H1 (cell line): ENCODE data around the gene WWC2. TPM values are rescaled to one million over a fixed set of nuclear protein-coding genes. Genes with fewer than 3 reads are reported as not detected.

ENCODE experiments used
- CBX5 ChIP-seq: fragments of 300-800, 300-1000 bp; sonication (generic); IDR thresholded peaks from 2 replicates; pipeline ENCODE4 v1.7.1; 2016; ENCODE audit warnings: antibody characterized with exemption, low read length, low read depth
- CHD7 ChIP-seq: fragments of 300-600 bp; sonication (generic); IDR thresholded peaks from 2 replicates; pipeline ENCODE4 v1.7.1; 2012; ENCODE audit warnings: low read length, moderate library complexity, mild to moderate bottlenecking, inconsistent platforms; ENCODE audit not compliant: insufficient replicate concordance
- NRF1 ChIP-seq: IDR thresholded peaks from 2 replicates; pipeline ENCODE4 v1.6.1; 2011; ENCODE audit warnings: mild to moderate bottlenecking, low read depth, low read length, improper control_type of control experiment
- POLR2A ChIP-seq, 2 experiments: IDR thresholded peaks; 1 replicate in 1 of 2; 2 replicates in 1 of 2; pipeline ENCODE4 v1.6.1; 2011; ENCODE audit warnings: low read depth in 2 of 2, low read length in 2 of 2, mild to moderate bottlenecking in 2 of 2; ENCODE audit errors: control extremely low read depth in 1 of 2
- TAF7 ChIP-seq: optimal IDR thresholded peaks from 2 replicates; pipeline ENCODE3; 2011; ENCODE audit warnings: low read depth, mild to moderate bottlenecking, inconsistent platforms, low read length, moderate library complexity, borderline replicate concordance
- TCF12 ChIP-seq: IDR thresholded peaks from 2 replicates; pipeline ENCODE4 v1.6.1; 2011; ENCODE audit warnings: low read depth, mild to moderate bottlenecking, low read length
- polyA plus RNA-seq, 7 experiments: library from polyadenylated mRNA; depleted of rRNA in 3 of 7; stranded (reverse) in 5 of 7; unstranded in 2 of 7; fragments of >200 nt in 5 of 7; fragments of 200-250 nt in 2 of 7; gene quantifications; 1 replicate in 5 of 7; 2 replicates in 1 of 7; 4 replicates in 1 of 7; pipeline versions ENCODE4 v1.2.1 to v1.2.3, GENCODE V29; 2011 to 2013; ENCODE audit warnings: missing spikeins in 2 of 7, mixed read lengths in 2 of 7
- total RNA-seq: library from RNA; stranded (reverse); fragmentation: NEBNext Ultra II Directional; extraction: Animal tissue kit (Norgen Biotek cat#: 25700); gene quantifications from 2 replicates; pipeline ENCODE4 v1.2.1, GENCODE V29; 2021

WWC2 gene
- total and polyA plus RNA-seq, 2 of the 8 experiments (the other 6 are each of a cell fraction or from before 2014, with no cell fraction given), result 17.6 to 135 TPM

- TF ChIP-seq CHD7 (no peak), NRF1 (no peak), POLR2A (IDR thresholded peaks at IDR 0.05; ENCODE audit: control extremely low read depth in 1 of 2, low read depth in 2 of 2, low read length in 2 of 2) (no peak), TCF12 (no peak), TAF7 (no peak), CBX5 (no peak)
Observed at GRCh38 chr4:183329244-183329643, 230.2 kb downstream of the WWC2 start (continued).
